ENCODE results near the gene PYY.

PYY gene

DNA sequence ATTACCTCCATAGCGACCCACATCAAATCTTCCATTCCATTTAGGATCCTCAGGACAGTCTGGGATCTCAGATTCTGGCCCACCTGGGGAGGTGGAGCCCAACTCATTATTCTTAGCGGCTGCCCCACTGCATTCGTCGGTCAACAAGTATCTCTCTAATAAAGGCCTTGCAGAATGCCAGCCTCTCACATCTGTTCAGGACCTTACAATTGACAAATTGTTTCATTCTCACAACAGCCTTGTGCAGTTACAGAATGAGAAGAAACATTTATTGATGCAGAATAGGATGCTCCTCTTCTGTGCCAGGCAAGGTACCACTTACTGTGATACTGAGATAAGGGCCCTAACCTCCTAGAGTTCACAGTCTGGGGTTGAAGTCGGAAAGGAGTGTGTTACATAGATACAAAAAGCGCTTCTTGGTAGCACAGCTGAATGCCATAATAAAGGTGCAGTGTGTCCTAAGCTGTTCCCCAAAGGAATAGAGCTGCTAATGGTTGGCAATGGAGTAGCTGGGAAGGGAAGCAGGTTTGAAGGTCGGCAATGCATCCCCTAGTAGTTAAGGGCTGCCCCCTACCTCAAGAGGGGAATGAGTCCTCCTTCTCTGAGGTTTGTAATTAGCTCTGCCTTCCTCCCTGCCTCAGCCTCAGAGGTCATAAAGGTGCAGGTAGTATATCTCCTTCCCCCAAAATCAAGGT, 44.1 kb downstream of the PYY start:
- no peak overlapping the region for H3K4me3 ChIP-seq (ENCODE audit: control insufficient read depth, low read depth, low read length)
- TF ChIP-seq, protein P1, sequence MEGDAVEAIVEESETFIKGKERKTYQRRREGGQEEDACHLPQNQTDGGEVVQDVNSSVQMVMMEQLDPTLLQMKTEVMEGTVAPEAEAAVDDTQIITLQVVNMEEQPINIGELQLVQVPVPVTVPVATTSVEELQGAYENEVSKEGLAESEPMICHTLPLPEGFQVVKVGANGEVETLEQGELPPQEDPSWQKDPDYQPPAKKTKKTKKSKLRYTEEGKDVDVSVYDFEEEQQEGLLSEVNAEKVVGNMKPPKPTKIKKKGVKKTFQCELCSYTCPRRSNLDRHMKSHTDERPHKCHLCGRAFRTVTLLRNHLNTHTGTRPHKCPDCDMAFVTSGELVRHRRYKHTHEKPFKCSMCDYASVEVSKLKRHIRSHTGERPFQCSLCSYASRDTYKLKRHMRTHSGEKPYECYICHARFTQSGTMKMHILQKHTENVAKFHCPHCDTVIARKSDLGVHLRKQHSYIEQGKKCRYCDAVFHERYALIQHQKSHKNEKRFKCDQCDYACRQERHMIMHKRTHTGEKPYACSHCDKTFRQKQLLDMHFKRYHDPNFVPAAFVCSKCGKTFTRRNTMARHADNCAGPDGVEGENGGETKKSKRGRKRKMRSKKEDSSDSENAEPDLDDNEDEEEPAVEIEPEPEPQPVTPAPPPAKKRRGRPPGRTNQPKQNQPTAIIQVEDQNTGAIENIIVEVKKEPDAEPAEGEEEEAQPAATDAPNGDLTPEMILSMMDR (IDR thresholded peaks at IDR 0.05; ENCODE audit: control insufficient read depth, insufficient read depth, low read depth, low read length, missing control alignments): no peak
- DNase-seq (ENCODE audit: low read depth): no peak

- H3K4me3 ChIP-seq (ENCODE audit: control insufficient read depth, low read depth, low read length): peak overlapping the region; percentile 76
- TF ChIP-seq, protein P1 (IDR thresholded peaks at IDR 0.05; ENCODE audit: control insufficient read depth, insufficient read depth, low read depth, low read length, missing control alignments): no peak
- peak; percentile 34 for DNase-seq (ENCODE audit: low read depth)
These were observed 45.6 kb downstream of the PYY start for GRCh38 chr17:43907998-43908721.

DNA sequence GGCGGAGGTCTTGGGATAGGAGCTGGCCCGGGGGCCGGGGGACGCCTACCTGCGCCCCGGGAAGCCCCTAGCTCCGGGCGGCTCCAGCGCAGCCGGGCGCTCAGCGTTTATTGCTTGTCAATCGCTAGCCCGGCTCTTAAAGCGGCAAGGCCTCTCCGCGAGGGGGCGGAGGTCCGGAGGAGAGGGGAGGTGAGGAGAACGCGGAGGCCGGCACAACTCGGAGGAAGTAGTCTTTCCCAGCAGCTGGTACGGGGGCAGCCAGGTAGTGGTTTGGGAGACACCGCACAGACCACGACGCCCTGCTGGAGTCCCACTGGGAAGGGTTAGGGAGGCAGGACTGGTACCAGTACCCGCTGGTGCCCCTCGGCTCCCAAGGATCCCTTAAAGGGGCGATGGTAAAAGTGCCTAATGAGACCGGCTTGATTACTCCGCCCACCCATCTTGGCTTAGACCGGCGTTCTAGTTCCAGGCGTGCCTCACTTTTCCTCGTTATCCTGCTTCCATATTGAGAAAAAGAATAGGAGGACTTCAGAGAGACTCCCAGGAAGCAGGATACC, 46.2 kb downstream of the PYY start, which contains the start of gene MPP2:
MPP2 (minus strand) TSS at position 112 of the 557 bp plus-strand sequence. CDS start 3,076 bp downstream, outside the sequence.
- H3K4me3 ChIP-seq (ENCODE audit: control insufficient read depth, low read depth, low read length): peak within 1 kb of the TSS; percentile 76
- DNase-seq (ENCODE audit: low read depth): no peak
- TF ChIP-seq, protein P1 (IDR thresholded peaks at IDR 0.05; ENCODE audit: control insufficient read depth, insufficient read depth, low read depth, low read length, missing control alignments): peak; percentile 36

DNA sequence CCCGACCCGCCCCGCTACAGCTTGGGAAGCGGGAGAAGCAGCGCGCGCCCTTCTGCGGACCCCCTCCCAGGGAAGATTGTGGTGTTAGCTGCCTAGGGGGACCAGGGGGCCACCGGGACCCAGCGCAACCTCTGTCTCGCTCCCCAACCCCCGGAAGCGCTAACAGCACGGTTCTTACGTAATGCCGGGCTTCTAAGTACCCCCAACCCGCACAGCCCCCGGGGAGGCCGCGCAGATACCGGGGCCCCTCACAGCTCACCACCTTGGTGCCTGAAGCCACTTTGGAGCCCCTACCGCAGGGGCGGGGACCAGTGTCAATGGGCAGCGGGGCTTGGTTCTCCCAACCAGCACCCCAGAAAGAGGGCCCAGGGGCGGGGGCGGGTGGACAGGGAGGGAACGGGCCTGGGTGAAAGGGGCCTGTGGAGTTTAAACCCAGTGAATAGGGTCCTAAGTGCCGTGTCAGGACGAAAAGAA, 46.8 kb downstream of the PYY start:
- TF ChIP-seq, protein P1 (IDR thresholded peaks at IDR 0.05; ENCODE audit: control insufficient read depth, insufficient read depth, low read depth, low read length, missing control alignments): no peak
- peak overlapping the region; percentile 76 for H3K4me3 ChIP-seq (ENCODE audit: control insufficient read depth, low read depth, low read length)
- DNase-seq (ENCODE audit: low read depth): no peak

DNA sequence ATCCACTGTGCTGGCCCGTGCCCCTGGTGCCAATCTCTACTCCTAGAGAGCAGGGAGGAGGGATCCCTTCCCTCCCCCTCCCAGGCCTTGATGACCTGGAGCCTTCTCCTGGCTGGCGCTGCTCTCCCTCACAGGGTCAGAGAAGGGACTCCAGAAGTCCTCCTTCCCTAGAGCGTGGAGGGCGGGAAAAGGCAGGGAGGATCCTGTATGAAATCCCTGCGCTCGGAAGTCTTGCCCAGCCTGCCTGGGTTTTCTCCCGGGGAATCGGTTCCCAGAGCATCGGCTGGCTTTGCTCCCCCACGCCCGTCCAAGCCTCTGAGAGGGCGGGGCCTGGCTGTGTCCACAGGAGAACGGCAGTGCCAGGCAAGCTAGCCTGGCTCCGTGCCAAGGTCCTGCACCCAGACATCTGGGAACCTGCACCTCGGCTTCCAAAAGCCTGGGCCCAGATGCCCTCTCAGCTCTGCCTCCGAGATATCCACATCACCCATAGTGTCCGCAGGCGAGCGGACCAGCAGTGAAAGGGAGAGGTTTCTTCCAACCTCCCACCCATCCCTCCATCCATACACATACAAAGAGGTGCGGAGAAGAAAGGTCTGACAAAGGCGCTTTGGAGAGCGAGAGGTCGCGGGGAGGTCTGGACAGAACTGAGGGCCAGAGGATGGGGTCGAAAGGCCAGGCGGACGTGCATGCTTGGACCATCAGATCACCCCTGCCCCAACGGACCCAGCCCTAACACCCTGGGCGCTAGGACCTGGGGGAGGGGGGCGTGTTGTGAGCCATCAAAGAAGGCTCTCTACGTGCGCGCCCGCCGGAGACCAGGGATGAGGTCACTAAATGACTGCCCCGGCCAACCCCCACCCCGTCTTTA, 47.5 kb downstream of the PYY start:
- H3K4me3 ChIP-seq (ENCODE audit: control insufficient read depth, low read depth, low read length): peak overlapping the region; percentile 76
- TF ChIP-seq, protein P1 (IDR thresholded peaks at IDR 0.05; ENCODE audit: control insufficient read depth, insufficient read depth, low read depth, low read length, missing control alignments): no peak
- no peak for DNase-seq (ENCODE audit: low read depth)

All from AG09309 (cell line).